Muscle of arm (tissue), 14 donors: ENCODE results near the gene KRTAP6-1. TPM values are rescaled to one million over a fixed set of nuclear protein-coding genes. Genes with fewer than 3 reads are reported as not detected.

Experiments
- DNase-seq: peaks from one replicate; pipeline ENCODE4 v3.0.0-alpha.2; 2013
- long read RNA-seq, 11 donors: transcript quantifications; one replicate each; lab custom pipeline, GENCODE V29; 2026
- polyA plus RNA-seq, 12 donors: library from polyadenylated mRNA; unstranded; fragments of 120-200 nt; gene quantifications; one replicate each; pipeline ENCODE4 v1.2.1, GENCODE V29; 2013; ENCODE audit not compliant: insufficient read length in 12 of 12

Gene KRTAP6-1, protein sequence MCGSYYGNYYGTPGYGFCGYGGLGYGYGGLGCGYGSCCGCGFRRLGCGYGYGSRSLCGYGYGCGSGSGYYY
- not detected for polyA plus RNA-seq
- long read RNA-seq, donor 1 = 0 reads
- long read RNA-seq, donor 2 = 0 reads
- long read RNA-seq, donor 3 = 0 reads
- long read RNA-seq, donor 4 = 0 reads
- long read RNA-seq, donor 5 = 0 reads
- long read RNA-seq, donor 6 = 0 reads
- long read RNA-seq, donor 7 = 0 reads
- long read RNA-seq, donor 8 = 0 reads
- long read RNA-seq, donor 9 = 0 reads
- long read RNA-seq, donor 10 = 0 reads
- long read RNA-seq, donor 11 = 0 reads

- DNase-seq = no peak
These were observed at the start of gene KRTAP6-1 for GRCh38 chr21:30613836-30614235. Gene KRTAP6-1 (minus strand): TSS chr21:30613930. CDS start chr21:30613904, 26 bp downstream.

- DNase-seq = no peak
These were observed 39.2 kb upstream of the KRTAP6-1 start for GRCh38 chr21:30652891-30653290.

- DNase-seq = no peak
These were observed 33.2 kb upstream of the KRTAP6-1 start for GRCh38 chr21:30646904-30647414.

GRCh38 chr21:30642564-30642963 is 28.8 kb upstream of the KRTAP6-1 start, which contains the start of gene KRTAP20-3:
Gene KRTAP20-3 (plus strand): TSS chr21:30642864.
- DNase-seq = no peak

DNA sequence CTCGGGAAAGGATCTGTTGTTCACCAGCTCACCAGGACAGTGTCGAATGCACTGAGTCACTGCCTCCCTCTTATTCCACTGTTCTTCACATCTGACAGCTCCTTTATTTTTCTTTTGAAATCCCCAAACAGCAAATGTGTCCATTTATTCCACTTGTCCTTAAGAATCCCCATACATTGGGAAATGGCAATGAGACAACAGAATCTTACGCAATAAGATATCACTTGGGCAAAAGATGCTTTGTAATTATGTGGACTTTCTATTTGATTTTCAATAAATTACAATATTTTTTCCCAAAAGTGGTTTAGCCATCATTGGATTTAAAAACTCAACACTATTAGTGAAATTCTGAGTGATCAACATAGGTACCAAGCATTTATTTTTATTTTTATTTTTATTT is 25.0 kb upstream of the KRTAP6-1 start:
- no peak for DNase-seq

GRCh38 chr21:30634906-30635305 is 21.2 kb upstream of the KRTAP6-1 start, which contains the start of gene KRTAP20-2:
Gene KRTAP20-2 (plus strand): TSS chr21:30635206. CDS start chr21:30635264, 58 bp downstream.
- no peak for DNase-seq

- DNase-seq = peak; percentile 0
These were observed 15.5 kb upstream of the KRTAP6-1 start for GRCh38 chr21:30629200-30629599.

GRCh38 chr21:30628109-30628508 is 14.4 kb upstream of the KRTAP6-1 start:
- DNase-seq = no peak

GRCh38 chr21:30625449-30626165 is 11.9 kb upstream of the KRTAP6-1 start:
- peak; percentile 22 for DNase-seq

DNA sequence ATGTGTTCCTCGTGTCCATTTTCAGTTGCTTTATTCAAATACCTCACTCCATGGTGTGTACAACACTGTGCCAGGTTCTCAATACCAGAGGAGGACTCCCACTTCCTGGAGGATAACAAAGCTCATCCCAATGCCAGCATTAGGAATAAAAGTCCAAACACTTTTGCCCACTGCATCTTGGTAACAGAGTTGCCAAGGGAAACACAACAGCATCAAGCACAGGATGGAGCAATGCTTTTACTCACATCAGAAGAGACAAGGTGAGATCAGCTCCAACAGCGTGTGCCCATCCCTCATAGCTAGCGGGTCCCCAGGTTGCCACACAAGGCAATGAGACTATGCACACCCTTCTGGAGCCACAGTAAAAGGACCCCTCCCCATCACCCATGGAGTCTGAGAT is 9.6 kb upstream of the KRTAP6-1 start:
- no peak for DNase-seq

- DNase-seq = no peak
These were observed 6.8 kb upstream of the KRTAP6-1 start, which contains the start of gene KRTAP20-4 for GRCh38 chr21:30620522-30620921. Gene KRTAP20-4 (plus strand): TSS chr21:30620627.

GRCh38 chr21:30620080-30620479 is 6.3 kb upstream of the KRTAP6-1 start:
- no peak for DNase-seq

DNA sequence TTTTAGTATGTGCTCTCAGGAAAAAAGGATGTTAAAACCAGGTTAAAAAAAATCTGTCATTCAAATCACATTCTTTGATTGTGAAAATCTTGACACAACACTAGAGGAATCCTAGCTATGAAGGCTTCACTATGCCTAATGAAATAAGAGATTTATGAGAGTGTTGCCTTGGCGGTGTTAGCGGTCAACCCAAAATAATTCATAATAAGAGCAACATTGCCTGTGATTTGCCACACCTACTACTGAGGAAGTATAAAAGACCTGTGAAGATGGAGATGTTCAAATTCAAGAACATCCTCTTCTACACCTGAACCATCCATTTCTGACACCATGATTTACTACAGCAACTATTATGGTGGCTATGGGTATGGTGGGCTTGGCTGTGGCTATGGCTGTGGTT is 2.4 kb upstream of the KRTAP6-1 start, which contains the start of gene KRTAP20-1:
TSS of gene KRTAP20-1 (plus strand) at position 301 of the 400 bp plus-strand sequence. CDS start at position 331, 30 bp downstream.
- no peak for DNase-seq

DNA sequence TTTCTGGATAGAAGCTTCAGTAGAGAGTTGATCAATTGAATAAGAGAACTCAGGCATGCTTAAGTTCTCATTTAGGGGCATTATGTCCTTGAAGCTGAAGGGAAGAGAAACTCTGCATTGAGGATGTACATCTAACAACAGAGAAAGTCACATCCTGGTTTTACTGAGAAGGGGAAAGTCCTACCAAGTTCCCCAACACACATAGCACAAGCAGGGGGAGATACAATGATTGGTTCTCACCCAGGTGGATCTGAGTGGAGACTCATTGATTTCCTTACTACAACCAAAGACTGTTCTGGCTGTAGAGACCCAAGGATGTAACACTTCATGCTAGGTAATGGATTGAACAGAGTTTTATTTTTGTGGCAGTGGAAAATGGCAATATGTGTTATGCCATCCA is 1.5 kb upstream of the KRTAP6-1 start:
- DNase-seq = no peak

GRCh38 chr21:30612132-30612531 is 1.6 kb downstream of the KRTAP6-1 start:
- DNase-seq = no peak

GRCh38 chr21:30605968-30606367 is 7.8 kb downstream of the KRTAP6-1 start:
- no peak for DNase-seq

DNA sequence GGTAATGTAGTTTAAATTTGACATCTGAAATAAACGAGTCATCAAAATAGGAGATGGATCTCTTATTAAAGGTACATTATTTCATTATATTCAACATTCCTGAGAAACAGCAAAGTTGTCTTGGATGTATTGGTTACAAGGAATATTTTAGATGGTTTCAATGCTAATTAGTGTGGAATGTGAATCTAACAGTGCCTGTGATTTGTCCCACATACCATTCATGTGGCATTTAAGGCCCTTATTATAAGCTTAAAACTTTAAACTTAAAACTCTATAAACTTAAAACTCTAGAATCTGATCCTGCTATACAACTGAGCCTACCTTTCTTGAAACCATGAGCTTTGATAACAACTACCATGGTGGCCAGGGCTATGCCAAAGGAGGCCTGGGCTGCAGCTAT is 12.9 kb downstream of the KRTAP6-1 start, which contains the start of gene KRTAP22-1:
TSS of gene KRTAP22-1 (plus strand) at position 301 of the 400 bp plus-strand sequence.
- no peak for DNase-seq

DNA sequence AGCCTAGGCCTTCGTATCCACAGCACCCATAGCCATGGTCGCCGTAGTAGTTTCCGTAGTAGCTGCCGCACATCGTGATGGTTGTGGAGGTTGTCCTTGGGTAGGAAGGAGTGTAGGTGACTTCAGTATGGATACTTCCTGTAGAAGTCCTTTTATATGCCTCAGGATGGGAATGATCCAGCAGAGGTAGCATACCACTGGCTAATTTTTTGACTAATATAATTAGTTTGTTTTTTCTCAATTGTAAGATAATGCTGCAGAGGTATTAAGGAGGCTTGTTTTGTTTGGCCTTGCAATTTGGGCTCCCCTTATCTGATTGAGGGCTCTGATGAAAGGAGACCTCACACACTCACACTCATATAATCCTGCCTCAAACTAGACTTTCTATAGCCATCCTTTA is 14.9 kb downstream of the KRTAP6-1 start, which contains the start of gene KRTAP6-2:
TSS of gene KRTAP6-2 (minus strand) at position 101 of the 400 bp plus-strand sequence. CDS start at position 73, 28 bp downstream.
- DNase-seq = no peak

- DNase-seq = no peak
These were observed 21.6 kb downstream of the KRTAP6-1 start, which contains the start of gene KRTAP6-3 for GRCh38 chr21:30592140-30592539. Gene KRTAP6-3 (plus strand): TSS chr21:30592440. CDS start chr21:30592446, 6 bp downstream.

- DNase-seq = no peak
These were observed 23.4 kb downstream of the KRTAP6-1 start, which contains the start of gene KRTAP22-2 for GRCh38 chr21:30590297-30590696. Gene KRTAP22-2 (minus strand): TSS chr21:30590397.

GRCh38 chr21:30582870-30583269 is 30.9 kb downstream of the KRTAP6-1 start:
- DNase-seq = no peak

GRCh38 chr21:30580132-30580531 is 33.6 kb downstream of the KRTAP6-1 start:
- no peak for DNase-seq
